Medulla oblongata (tissue), 1 donor: ENCODE measurements around the gene CTNNA1.

Experiments used
- DNase-seq: peaks from one replicate; pipeline ENCODE4 v3.0.0-alpha.2; 2015; ENCODE audit errors: extremely low spot score

CTNNA1 gene

DNA sequence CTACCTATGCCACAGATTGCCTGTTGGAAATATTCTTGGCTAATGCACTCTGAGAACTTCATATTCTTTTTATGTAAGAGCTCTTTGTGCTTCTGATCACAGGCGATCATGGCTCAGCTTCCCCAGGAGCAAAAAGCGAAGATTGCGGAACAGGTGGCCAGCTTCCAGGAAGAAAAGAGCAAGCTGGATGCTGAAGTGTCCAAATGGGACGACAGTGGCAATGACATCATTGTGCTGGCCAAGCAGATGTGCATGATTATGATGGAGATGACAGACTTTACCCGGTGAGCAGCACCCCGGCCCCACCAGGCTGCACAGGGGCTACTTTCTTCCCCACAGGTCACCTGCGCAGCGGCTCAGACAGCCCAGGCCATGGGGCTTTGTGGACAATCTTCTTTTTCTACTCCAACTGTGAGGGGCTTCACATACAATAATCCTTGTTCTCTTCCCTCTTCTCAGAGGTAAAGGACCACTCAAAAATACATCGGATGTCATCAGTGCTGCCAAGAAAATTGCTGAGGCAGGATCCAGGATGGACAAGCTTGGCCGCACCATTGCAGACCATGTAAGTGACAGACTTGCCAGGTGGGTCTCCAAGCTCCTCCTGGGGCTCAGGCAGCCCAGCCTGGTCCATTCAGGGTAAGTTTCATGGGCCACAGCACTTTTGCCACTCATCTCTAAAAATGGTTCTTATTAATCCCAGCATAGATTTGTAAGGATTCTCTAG is 177.3 kb downstream of the CTNNA1 start:
- no peak for DNase-seq

- DNase-seq, result no peak
Observed at GRCh38 chr5:138932171-138932810, 179.1 kb downstream of the CTNNA1 start.

GRCh38 chr5:138933522-138934290 is 180.5 kb downstream of the CTNNA1 start:
- no peak for DNase-seq

- no peak for DNase-seq
Observed at GRCh38 chr5:138934971-138935370, 181.7 kb downstream of the CTNNA1 start.

- no peak for DNase-seq
Observed at GRCh38 chr5:138935466-138935865, 182.2 kb downstream of the CTNNA1 start.

DNA sequence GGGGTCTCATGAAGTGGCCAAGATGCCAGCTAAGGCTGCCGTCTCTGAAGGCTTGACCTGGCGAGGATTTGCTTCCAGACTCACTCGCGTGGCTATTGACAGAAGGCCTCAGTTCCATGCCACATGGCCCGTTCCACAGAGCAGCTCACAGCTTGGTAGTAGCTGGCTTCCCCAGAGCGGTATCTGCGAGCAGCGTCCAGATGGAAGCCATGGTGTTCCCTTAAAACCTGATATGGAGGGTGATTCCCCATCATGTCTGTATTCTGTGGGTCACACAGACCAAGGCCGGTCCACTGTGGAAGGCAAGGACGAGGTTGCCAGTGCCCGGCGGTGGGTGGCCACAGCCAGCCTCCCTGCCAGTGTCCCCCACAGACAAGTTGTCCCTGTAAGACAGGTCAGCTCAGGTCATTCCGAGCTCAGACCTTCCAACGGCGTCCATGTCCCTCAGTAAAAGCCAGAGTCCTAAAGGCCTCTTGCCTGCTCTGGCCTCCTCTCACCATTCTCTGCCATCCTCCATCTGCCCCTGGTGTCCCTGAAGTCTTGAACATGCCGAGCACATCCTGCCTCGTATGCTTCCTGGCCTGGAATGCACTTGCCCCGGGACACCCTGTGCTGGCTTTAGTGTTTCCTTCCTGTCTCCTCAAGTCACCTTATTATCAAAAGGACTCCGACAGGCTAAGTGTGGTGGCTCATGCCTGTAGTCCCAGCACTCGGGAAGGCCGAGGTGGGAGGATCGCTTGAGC is 183.2 kb downstream of the CTNNA1 start:
- no peak for DNase-seq

GRCh38 chr5:138936968-138937345 is 183.7 kb downstream of the CTNNA1 start:
- DNase-seq, result no peak

DNA sequence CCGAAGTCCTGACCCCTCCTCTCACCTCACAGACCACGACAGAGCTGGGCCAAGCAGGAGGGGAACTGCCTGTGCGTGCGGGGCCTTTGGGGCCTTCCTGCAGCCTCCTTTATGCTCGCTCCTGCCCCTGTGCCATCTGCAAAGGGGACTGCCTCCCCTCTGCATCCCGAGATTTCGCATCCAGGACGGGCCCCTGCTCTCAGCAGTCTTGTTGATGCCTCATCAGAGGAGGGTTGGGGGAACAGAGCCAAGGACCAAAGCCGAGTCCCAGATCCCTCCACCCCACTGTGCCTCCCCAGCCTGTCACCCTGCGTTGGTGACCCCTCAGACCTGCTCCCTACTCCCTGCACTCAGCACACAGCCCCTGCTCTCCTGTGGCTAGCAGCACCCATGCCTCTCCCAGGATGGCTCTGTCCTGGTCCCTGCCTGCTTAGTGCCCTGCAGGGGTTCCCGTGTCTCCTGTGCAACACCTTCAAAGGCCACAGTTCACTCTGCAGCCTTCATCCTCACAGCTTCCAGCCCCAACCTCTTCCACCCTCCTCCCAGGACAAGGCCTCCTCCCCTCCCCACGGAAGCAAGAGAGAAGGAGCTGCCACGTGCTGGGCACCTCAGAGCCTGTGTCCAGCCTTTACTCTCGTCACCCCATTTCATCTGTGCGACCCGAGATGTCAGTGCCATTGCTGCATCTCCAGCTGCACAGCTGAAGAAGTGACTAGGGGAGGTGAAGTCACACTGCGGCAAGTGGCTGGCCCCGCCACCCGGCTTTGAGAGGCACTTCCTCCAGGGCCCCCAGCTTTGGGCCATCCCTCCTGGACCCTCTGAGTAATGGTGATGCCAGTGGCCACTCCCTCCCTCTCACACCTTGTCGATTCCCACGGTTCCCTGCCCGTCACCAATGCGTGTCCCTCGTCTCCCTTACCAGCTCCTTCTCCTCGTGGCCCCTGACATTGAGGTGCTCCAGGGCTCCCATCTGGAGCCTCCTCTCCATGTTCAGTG is 184.5 kb downstream of the CTNNA1 start:
- DNase-seq, result no peak

DNA sequence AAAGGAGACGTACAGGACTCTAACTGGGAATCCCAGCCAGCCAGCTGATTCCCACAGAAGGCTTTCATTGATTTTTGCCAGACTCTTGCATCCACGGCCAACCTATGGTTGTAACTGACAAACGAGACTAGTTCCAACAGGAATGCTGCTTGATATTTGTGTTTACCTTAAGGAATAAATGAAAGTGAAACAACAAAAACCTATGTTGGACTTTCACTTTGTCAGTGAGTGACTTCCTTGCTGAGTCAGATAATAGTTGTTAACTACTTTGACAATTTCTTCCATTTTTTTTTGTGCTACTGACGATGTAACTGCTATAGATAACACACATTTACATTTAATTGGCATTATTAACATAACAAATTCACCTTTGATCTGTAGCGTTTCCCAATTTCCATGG is 185.3 kb downstream of the CTNNA1 start:
- no peak for DNase-seq

GRCh38 chr5:138942066-138942465 is 188.8 kb downstream of the CTNNA1 start:
- no peak for DNase-seq

- no peak for DNase-seq
Observed at GRCh38 chr5:138942861-138943260, 189.6 kb downstream of the CTNNA1 start.

DNA sequence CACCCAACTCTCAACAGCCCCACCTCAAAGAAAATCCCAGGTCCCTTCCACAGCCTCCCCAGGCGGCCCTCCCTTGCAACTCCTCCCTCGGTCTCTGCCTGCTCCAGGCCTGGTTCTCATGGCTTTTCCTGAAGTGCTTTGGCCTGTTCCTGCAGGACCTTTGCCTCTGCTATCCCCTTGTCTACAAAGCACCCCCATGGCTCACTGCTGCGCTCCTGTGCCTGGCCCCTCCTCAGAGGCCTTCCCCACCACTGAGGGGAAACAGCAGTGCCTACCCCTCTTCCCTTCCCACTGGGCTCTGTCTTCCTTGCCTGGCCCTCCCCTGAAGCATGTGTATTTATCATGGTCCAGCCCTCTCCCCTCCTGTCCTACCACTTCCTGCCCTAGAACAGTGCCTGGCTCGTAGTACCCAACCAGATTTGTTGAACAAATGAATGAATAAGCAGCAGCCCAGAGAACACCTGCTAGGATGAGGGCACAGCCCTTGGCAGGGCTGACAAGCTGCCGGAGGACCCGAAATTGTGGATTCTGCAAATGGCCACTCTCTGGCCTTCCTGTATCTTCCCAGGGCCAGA is 190.5 kb downstream of the CTNNA1 start:
- no peak for DNase-seq

- DNase-seq, result no peak
Observed at GRCh38 chr5:138944527-138945322, 191.5 kb downstream of the CTNNA1 start.

GRCh38 chr5:138945421-138946240 is 192.4 kb downstream of the CTNNA1 start:
- DNase-seq, result no peak

DNA sequence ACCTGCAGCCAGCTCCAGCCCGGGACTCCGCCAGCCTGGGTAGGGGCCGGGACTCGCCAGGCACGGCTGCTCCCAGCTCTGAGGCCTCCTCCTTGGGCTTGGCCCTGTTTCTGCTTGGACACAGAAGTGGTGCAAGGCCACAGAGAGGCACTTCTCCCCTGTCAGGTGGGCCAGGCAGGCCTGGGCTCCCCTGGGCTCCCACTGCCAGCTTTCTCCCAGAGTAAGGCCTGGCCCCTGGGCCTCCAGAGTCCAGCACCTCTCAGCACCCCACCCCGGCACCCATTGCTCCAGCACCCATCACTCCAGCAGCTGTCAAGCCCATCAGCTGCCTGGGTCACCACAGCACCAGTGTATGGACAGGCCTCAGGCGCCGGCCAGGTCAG is 193.0 kb downstream of the CTNNA1 start:
- DNase-seq, result peak; percentile 84

GRCh38 chr5:138946831-138947560 is 193.8 kb downstream of the CTNNA1 start:
- no peak for DNase-seq

GRCh38 chr5:138947780-138948179 is 194.6 kb downstream of the CTNNA1 start:
- DNase-seq, result no peak
